ENCODE measurements around the gene USP30. TPM values are rescaled to one million over a fixed set of nuclear protein-coding genes. Genes with fewer than 3 reads are reported as not detected.
"Not testable (repeated sequence)": the region's sequence is repeated elsewhere in the genome, so short reads cannot be mapped to it uniquely, and the experiment has no call there.

The USP30 gene
- total and polyA plus RNA-seq, 8 donors = 4.8 to 11.2 (median 9.3) TPM

DNA sequence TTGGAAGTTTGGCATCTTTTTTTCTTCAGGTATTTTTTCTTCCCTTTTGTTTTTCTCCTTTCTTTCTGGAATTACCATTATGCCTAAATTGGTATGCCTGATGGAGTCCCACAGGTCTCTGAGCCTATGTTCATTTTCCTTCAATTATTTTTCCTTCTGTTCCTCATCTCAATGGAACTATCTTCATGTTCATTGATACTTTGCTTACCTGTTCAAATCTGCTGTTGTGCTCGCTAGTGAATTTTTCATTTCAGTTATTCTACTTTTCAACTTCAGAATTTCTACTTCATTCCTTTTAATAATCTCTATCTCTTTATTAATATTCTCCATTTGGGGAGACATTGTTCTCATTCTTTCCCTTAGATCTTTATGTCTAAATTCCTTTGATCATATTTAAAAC, 15.4 kb upstream of the USP30 start:
- TF ChIP-seq, protein P1, sequence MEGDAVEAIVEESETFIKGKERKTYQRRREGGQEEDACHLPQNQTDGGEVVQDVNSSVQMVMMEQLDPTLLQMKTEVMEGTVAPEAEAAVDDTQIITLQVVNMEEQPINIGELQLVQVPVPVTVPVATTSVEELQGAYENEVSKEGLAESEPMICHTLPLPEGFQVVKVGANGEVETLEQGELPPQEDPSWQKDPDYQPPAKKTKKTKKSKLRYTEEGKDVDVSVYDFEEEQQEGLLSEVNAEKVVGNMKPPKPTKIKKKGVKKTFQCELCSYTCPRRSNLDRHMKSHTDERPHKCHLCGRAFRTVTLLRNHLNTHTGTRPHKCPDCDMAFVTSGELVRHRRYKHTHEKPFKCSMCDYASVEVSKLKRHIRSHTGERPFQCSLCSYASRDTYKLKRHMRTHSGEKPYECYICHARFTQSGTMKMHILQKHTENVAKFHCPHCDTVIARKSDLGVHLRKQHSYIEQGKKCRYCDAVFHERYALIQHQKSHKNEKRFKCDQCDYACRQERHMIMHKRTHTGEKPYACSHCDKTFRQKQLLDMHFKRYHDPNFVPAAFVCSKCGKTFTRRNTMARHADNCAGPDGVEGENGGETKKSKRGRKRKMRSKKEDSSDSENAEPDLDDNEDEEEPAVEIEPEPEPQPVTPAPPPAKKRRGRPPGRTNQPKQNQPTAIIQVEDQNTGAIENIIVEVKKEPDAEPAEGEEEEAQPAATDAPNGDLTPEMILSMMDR (IDR thresholded peaks at IDR 0.05) = no peak
- FAIRE-seq (no peak), DNase-seq (no peak), ATAC-seq (no peak)
- Histone ChIP-seq H3K27me3 (no peaks in the 10 kb centered on the region), H3K4me3 (no peak overlapping the region), H3K9me3 (no peaks in the 10 kb centered on the region), H3K4me1 (no peaks in the 10 kb centered on the region), H3K36me3 (no peaks in the 10 kb centered on the region), H3K27ac (no peak overlapping the region)
- intact Hi-C loops (cut with DNase I) = no loop called here
- WGBS, 2 donors = 0 to 78% methylated on average over 1 of the region's 1 CpG

DNA sequence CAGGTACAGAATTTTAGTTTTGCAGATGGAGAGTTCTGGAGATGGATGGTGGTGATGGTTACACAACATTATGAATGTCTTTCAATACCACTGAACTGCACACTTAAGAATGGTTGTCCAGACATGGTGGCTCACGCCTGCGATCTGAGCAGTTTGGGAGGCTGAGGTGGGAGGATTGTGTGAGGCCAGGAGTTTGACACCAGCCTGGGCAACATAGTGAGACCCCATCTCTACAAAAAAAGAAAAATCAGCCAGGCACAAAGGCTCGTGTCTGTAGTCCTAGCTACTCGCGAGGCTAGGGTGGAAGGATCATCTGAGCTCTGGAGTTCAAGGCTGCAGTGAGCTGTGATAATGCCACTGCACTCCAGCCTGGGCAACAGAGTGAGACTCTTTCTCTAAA, 8.1 kb upstream of the USP30 start:
- no peaks in the 10 kb centered on the region for H3K9me3 ChIP-seq
- WGBS, 2 donors = 46 to 69% methylated on average over 5 of the region's 5 CpGs
- H3K27ac ChIP-seq = no peak overlapping the region
- TF ChIP-seq, protein P1 (IDR thresholded peaks at IDR 0.05) = no peak
- no peak for FAIRE-seq
- no peak overlapping the region for H3K4me3 ChIP-seq
- DNase-seq = no peak
- H3K36me3 ChIP-seq = no peaks in the 10 kb centered on the region
- no peaks in the 10 kb centered on the region for H3K4me1 ChIP-seq
- ATAC-seq = peak in 1 of 4 donors; percentile 53
- no peaks in the 10 kb centered on the region for H3K27me3 ChIP-seq
- intact Hi-C loops (cut with DNase I) = no loop called here

DNA sequence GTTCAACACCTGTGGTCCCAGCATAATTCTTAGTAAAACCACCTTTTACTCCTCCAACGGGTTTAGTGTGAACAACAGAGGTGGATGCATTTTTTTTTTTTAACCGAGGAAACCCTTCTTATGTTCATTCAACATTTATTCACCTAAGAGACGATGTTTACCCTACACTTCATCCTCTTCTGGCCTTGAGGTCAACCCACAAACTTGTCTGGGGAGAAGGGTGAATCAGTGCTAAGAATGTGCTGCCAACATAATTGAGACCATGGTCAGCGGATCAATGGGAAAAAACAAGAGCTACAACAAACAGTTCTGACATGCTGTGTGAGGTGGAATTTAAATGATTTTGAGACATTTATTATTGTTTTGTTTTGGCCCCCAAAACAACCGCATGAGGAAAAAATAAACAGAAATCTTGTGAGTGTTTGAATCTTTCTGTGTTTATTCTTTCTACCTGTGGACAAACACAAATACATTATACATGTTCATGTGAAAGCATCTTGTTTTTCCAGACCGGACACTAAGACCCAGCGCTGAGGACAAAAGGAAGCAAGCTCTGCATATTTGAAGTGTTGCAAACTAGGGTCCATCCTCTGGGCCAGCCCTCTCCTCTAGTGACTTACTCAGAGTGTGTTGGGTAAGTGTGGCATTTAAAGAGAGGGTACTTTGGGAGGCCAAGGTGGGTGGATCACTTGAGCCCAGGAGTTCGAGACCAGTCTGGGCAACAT, 5.1 kb upstream of the USP30 start:
- TF ChIP-seq, protein P1 (IDR thresholded peaks at IDR 0.05) = no peak
- FAIRE-seq (no peak), ATAC-seq (no peak), DNase-seq (no peak)
- Histone ChIP-seq H3K9me3 (no peaks in the 10 kb centered on the region), H3K27me3 (no peaks in the 10 kb centered on the region), H3K4me3 (no peak overlapping the region), H3K27ac (no peak overlapping the region), H3K4me1 (peaks cover 0 to 5% (median 0%) of the 10 kb centered on the region in 3 donors), H3K36me3 (no peaks in the 10 kb centered on the region)
- WGBS, 2 donors = 50 to 62% methylated on average over 8 of the region's 8 CpGs
- intact Hi-C loops (cut with DNase I) = no loop called here

DNA sequence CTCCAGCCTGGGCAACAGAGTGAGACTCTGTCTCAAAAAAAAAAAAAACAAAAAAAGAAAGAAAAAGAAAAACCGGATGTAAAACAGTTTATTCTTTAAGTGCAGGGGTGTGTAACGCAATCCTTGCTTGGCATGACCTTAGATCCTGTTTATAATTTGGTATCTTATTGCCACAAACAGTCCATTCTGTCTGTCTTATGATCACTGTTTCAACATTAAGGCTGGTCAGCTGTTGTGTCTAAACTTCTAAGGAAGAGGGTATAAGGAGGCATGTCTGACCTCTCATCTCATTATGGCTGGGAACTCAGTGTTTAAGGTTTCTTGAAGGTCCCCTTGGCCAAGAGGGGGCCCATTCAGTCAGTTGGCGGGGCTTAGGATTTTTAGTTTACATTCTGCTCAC, 3.7 kb upstream of the USP30 start:
- 53 to 81% methylated on average over 3 of the region's 3 CpGs for WGBS, 2 donors
- H3K27me3 ChIP-seq; H3K27ac ChIP-seq; H3K9me3 ChIP-seq; H3K36me3 ChIP-seq; ATAC-seq; H3K4me3 ChIP-seq; intact Hi-C loops (cut with DNase I); H3K4me1 ChIP-seq; FAIRE-seq; DNase-seq: not testable (repeated sequence)

DNA sequence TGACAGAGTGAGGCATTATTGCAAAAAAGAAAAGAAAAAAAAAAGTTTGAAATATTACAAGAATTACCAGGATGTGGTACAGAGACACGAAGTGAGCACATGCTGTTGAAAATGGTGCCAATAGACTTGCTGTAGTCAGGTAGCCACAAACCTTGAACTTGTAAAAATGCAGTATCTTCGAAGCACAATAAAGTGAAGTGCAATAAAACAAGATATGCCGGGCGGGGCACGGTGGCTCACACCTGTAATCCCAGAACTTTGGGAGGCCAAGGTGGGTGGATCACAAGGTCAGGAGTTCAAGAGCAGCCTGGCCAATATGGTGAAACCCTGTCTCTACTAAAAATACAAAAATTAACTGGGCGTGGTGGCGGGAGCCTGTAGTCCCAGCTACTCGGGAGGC, 2.6 kb upstream of the USP30 start:
- DNase-seq; H3K4me3 ChIP-seq; H3K27me3 ChIP-seq; H3K36me3 ChIP-seq; H3K27ac ChIP-seq; ATAC-seq; H3K9me3 ChIP-seq; intact Hi-C loops (cut with DNase I); FAIRE-seq: not testable (repeated sequence)
- 64 to 77% methylated on average over 8 of the region's 8 CpGs for WGBS, 2 donors
- peaks cover 6 to 14% (median 8%) of the 10 kb centered on the region in 3 donors for H3K4me1 ChIP-seq

DNA sequence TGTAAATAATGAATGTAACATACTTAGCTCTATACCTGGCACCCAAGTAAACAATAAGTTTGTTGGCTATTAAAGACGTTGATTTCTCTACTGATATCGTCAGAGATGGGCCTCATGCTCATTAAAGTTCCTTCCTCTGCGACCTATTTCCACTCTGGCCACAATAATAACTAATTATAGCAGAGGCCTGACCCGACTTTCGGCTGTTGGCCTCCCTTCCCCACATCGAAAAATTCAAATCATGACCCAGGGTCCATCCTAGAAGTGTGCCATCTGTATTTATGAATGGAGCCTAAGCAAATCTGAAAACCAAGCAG, 321 bp upstream of the USP30 start:
- 2 to 7% methylated on average over 6 of the region's 6 CpGs for WGBS, 2 donors
- Histone ChIP-seq H3K36me3 (peaks cover 0 to 3% (median 0%) of the 10 kb centered on the region in 3 donors), H3K4me1 (peaks cover 8 to 15% (median 11%) of the 10 kb centered on the region in 3 donors), H3K27me3 (no peaks in the 10 kb centered on the region), H3K27ac (peak overlapping the region in 3 of 4 donors; percentile 33 to 92 (median 83)), H3K4me3 (peak overlapping the region; percentile 51 to 92 (median 70)), H3K9me3 (no peaks in the 10 kb centered on the region)
- TF ChIP-seq, protein P1 (IDR thresholded peaks at IDR 0.05) = no peak
- FAIRE-seq = no peak
- intact Hi-C loops (cut with DNase I) = no loop called here
- DNase-seq = no peak
- ATAC-seq = peak in 1 of 4 donors; percentile 2
